HUES6 (cell line): ENCODE results near the gene POU5F2.

Source experiments
- H3K27ac ChIP-seq: 2 replicates; pipeline ENCODE4 v1.7.0; 2013; ENCODE audit warnings: low read depth, mild to moderate bottlenecking, low read length, inconsistent platforms
- H3K27me3 ChIP-seq: 2 replicates; pipeline ENCODE4 v1.6.1; 2013; ENCODE audit warnings: low read length; ENCODE audit not compliant: control insufficient read depth, insufficient read depth
- H3K36me3 ChIP-seq: 2 replicates; pipeline ENCODE4 v1.6.1; 2013; ENCODE audit warnings: low read length; ENCODE audit not compliant: control insufficient read depth, insufficient read depth
- H3K4me1 ChIP-seq: 2 replicates; pipeline ENCODE4 v1.6.1; 2013; ENCODE audit warnings: low read length; ENCODE audit not compliant: control insufficient read depth, insufficient read depth
- H3K4me3 ChIP-seq: 2 replicates; pipeline ENCODE4 v1.5.1; 2013; ENCODE audit warnings: low read depth, low read length
- H3K9ac ChIP-seq: one replicate; pipeline ENCODE4 v1.6.1; 2013; ENCODE audit warnings: mild to moderate bottlenecking, low read length
- H3K9me3 ChIP-seq: 2 replicates; pipeline ENCODE4 v1.6.1; 2013; ENCODE audit warnings: low read depth, low read length; ENCODE audit not compliant: control insufficient read depth, insufficient read depth

POU5F2 gene

DNA sequence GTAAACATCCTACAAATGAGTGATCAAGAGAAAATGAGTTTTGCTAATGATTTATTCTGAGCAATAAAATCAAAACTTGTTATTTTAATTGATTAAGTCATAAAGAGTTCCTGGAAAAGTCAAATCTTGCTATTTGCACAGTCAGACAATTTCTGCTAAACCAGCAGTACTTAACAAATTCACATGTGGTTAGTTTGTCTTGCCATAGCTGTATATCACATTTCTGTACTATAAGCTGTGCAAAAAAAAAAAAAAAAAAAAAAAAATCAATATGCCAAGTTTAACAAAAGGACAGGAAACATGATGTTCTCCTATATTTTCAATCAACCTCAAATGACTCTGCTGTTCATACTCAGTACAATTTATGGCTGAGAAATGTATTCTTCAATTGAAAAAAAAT lies 24.9 kb downstream of the POU5F2 start:
- no peaks in the 10 kb centered on the region for H3K27me3 ChIP-seq
- H3K27ac ChIP-seq, result no peak overlapping the region
- H3K4me3 ChIP-seq, result no peak overlapping the region
- H3K4me1 ChIP-seq, result peaks cover 4% of the 10 kb centered on the region
- no peak overlapping the region for H3K9ac ChIP-seq
- no peaks in the 10 kb centered on the region for H3K9me3 ChIP-seq
- no peaks in the 10 kb centered on the region for H3K36me3 ChIP-seq

DNA sequence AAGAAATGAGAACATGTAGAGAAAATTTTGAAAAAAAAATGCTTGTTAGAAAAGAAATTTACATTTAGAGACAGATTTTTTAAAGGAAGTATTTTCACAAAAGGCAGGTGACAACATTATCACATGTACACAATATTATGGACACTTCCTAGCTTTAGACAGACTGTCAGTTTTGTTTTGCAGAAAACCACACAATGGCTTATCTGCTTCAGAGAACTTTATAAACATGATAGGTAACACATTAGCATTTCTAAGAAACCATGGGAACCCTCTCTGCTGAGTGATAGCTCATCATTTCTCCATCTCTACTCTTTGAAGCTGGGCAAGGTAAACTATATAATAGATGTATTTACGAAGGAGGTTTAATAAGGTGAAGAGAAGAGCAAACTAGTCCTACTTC lies 25.6 kb downstream of the POU5F2 start:
- H3K4me1 ChIP-seq, result peaks cover 4% of the 10 kb centered on the region; the same call in 1 of the 2 replicates
- H3K27ac ChIP-seq, result no peak overlapping the region
- no peaks in the 10 kb centered on the region for H3K9me3 ChIP-seq
- no peak overlapping the region for H3K4me3 ChIP-seq
- no peaks in the 10 kb centered on the region for H3K27me3 ChIP-seq
- no peak overlapping the region for H3K9ac ChIP-seq
- no peaks in the 10 kb centered on the region for H3K36me3 ChIP-seq

- H3K27me3 ChIP-seq, result no peaks in the 10 kb centered on the region
- no peak overlapping the region for H3K27ac ChIP-seq
- H3K9me3 ChIP-seq, result no peaks in the 10 kb centered on the region
- H3K4me3 ChIP-seq, result no peak overlapping the region
- H3K9ac ChIP-seq, result no peak overlapping the region
- no peaks in the 10 kb centered on the region for H3K36me3 ChIP-seq
- H3K4me1 ChIP-seq, result peaks cover 4% of the 10 kb centered on the region; the same call in 1 of the 2 replicates
Measured at GRCh38 chr5:93715327-93715726, 26.1 kb downstream of the POU5F2 start.

DNA sequence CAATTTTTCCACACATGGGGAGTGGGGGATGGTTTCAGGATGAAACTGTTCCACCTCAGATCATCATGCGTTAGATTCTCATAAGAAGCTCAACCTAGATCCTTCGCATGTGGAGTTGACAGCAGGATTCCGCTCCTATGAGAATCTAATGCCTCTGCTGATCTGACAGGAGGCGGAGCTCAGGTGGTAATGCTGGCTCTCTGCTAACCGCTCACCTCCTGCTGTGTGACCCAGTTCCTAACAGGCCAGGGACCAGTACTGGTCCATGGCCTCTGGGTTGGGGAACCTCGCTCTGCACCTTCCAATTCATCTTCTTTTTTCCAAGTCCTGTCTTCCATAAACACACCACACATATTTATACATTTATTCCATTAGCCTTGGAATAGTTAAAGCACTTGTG lies 33.0 kb downstream of the POU5F2 start:
- Histone ChIP-seq H3K4me1 (no peaks in the 10 kb centered on the region), H3K27ac (no peak overlapping the region), H3K36me3 (no peaks in the 10 kb centered on the region), H3K4me3 (no peak overlapping the region), H3K9ac (no peak overlapping the region), H3K27me3 (no peaks in the 10 kb centered on the region), H3K9me3 (no peaks in the 10 kb centered on the region)

GRCh38 chr5:93705896-93706295 lies 35.5 kb downstream of the POU5F2 start:
- Histone ChIP-seq H3K9ac (no peak overlapping the region), H3K27me3 (no peaks in the 10 kb centered on the region), H3K36me3 (no peaks in the 10 kb centered on the region), H3K9me3 (no peaks in the 10 kb centered on the region), H3K4me3 (no peak overlapping the region), H3K4me1 (no peaks in the 10 kb centered on the region), H3K27ac (no peak overlapping the region)

GRCh38 chr5:93704996-93705395 lies 36.4 kb downstream of the POU5F2 start:
- no peaks in the 10 kb centered on the region for H3K27me3 ChIP-seq
- no peak overlapping the region for H3K4me3 ChIP-seq
- H3K27ac ChIP-seq, result no peak overlapping the region

DNA sequence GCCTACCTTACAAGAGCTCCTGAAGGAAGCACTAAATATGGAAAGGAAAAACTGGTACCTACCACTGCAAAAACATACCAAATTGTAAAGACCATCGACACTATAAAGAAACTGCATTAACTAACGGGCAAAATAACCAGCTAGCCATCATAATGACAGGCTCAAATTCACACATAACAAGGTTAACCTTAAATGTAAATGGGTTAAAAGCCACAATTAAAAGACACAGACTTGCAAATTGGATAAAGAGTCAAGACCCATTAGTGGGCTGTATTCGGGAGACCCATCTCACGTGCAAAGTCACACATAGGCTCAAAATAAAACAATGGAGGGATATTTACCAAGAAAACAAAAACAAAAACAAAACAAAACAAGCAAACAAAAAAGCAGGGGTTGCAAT lies 49.4 kb downstream of the POU5F2 start:
- H3K4me1 ChIP-seq, result no peaks in the 10 kb centered on the region
- H3K9ac ChIP-seq, result no peak overlapping the region
- no peaks in the 10 kb centered on the region for H3K27me3 ChIP-seq
- H3K9me3 ChIP-seq, result no peaks in the 10 kb centered on the region
- H3K36me3 ChIP-seq, result no peaks in the 10 kb centered on the region
- H3K27ac ChIP-seq, result no peak overlapping the region
- no peak overlapping the region for H3K4me3 ChIP-seq

More at GRCh38 chr5:93704996-93705395, 36.4 kb downstream of the POU5F2 start:
- Histone ChIP-seq H3K9ac (no peak overlapping the region), H3K4me1 (no peaks in the 10 kb centered on the region), H3K9me3 (no peaks in the 10 kb centered on the region), H3K36me3 (no peaks in the 10 kb centered on the region)
